Stimulated activated CD4-positive, alpha-beta T cell treated with anti-CD3 and anti-CD28 coated beads, Interleukin-2, amount 100 ng/mL, for 48 hours (primary cell): ENCODE results near the gene NR5A2.

Experiments
- DNase-seq, 2 donors: peaks; one replicate each; pipeline ENCODE4 v3.0.0-alpha.2; 2020

The NR5A2 gene

GRCh38 chr1:200130552-200130951 lies 103.0 kb downstream of the NR5A2 start:
- no peak for DNase-seq

- DNase-seq: no peak
These were observed 104.1 kb downstream of the NR5A2 start for GRCh38 chr1:200131551-200132125.

- DNase-seq: no peak
These were observed 105.6 kb downstream of the NR5A2 start for GRCh38 chr1:200133123-200133522.

GRCh38 chr1:200134116-200134515 lies 106.6 kb downstream of the NR5A2 start:
- no peak for DNase-seq

- DNase-seq: no peak
These were observed 108.9 kb downstream of the NR5A2 start for GRCh38 chr1:200136384-200136783.

- DNase-seq: no peak
These were observed 112.2 kb downstream of the NR5A2 start for GRCh38 chr1:200139661-200140250.

- DNase-seq: no peak
These were observed 115.8 kb downstream of the NR5A2 start for GRCh38 chr1:200143347-200143746.

GRCh38 chr1:200146100-200146499 lies 118.6 kb downstream of the NR5A2 start:
- DNase-seq: no peak

- no peak for DNase-seq
These were observed 119.6 kb downstream of the NR5A2 start for GRCh38 chr1:200147094-200147493.

- no peak for DNase-seq
These were observed 120.2 kb downstream of the NR5A2 start for GRCh38 chr1:200147742-200148141.

- DNase-seq: no peak
These were observed 122.5 kb downstream of the NR5A2 start for GRCh38 chr1:200150006-200150405.

- DNase-seq: no peak
These were observed 123.2 kb downstream of the NR5A2 start for GRCh38 chr1:200150721-200151120.

- no peak for DNase-seq
These were observed 124.8 kb downstream of the NR5A2 start for GRCh38 chr1:200152336-200152735.

GRCh38 chr1:200153277-200154055 lies 126.0 kb downstream of the NR5A2 start:
- peak in 1 of 2 donors; percentile 28 for DNase-seq

GRCh38 chr1:200154069-200154767 lies 126.7 kb downstream of the NR5A2 start:
- peak in 1 of 2 donors; percentile 17 for DNase-seq

GRCh38 chr1:200157715-200158114 lies 130.2 kb downstream of the NR5A2 start:
- DNase-seq: no peak

- no peak for DNase-seq
These were observed 134.3 kb downstream of the NR5A2 start for GRCh38 chr1:200161801-200162200.

- no peak for DNase-seq
These were observed 134.7 kb downstream of the NR5A2 start for GRCh38 chr1:200162258-200162657.

GRCh38 chr1:200162877-200163276 lies 135.4 kb downstream of the NR5A2 start:
- DNase-seq: no peak

GRCh38 chr1:200163911-200164310 lies 136.4 kb downstream of the NR5A2 start:
- DNase-seq: no peak

GRCh38 chr1:200165493-200166220 lies 138.1 kb downstream of the NR5A2 start:
- no peak for DNase-seq

- DNase-seq: no peak
These were observed 138.9 kb downstream of the NR5A2 start for GRCh38 chr1:200166411-200166810.

- DNase-seq: no peak
These were observed 141.4 kb downstream of the NR5A2 start for GRCh38 chr1:200168926-200169325.
